ENCODE measurements around the gene KBTBD7. TPM values are rescaled to one million over a fixed set of nuclear protein-coding genes. Genes with fewer than 3 reads are reported as not detected.

The KBTBD7 gene
- total RNA-seq, 1 experiment from 2014 or later = 10.5 TPM

DNA sequence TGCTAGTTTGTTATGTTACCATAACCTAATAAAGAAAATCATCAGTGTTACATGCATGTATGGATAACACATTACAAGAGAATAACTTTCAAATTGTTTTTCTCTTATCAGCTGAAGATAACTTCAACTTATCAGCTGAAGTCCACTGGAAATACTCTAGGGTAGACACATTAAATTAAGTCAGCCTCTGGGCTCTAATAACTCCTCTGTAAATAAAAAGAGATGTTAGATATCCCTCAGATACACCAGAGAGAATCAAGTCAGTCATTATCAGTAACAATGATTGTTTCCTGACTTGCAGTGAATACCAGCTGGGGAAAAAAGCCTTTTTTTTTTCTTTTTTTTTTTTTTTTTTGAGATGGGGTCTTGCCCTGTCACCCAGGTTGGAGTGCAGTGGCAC is 1.6 kb upstream of the KBTBD7 start:
- ChIA-PET CTCF (no interaction called here), POLR2A (no interaction called here)
- H3K27me3 ChIP-seq (replicated peaks; ENCODE audit: control insufficient read depth, insufficient read depth, low read length) = no peaks in the 10 kb centered on the region
- H3K4me1 ChIP-seq = no peaks in the 10 kb centered on the region
- no peak for TF ChIP-seq CTCF (IDR thresholded peaks at IDR 0.05; ENCODE audit: insufficient read depth in 1 of 2, low read depth in 1 of 2, low read length in 1 of 2, severe bottlenecking in 1 of 2, unreplicated experiment in 1 of 2)
- Mint-ChIP-seq H3K9me3 (ENCODE audit: unreplicated experiment) (peaks cover 8% of the 10 kb centered on the region), H3K4me1 (ENCODE audit: low read depth, unreplicated experiment) (peaks cover 7% of the 10 kb centered on the region), H3K27me3 (ENCODE audit: insufficient read depth, unreplicated experiment) (no peaks in the 10 kb centered on the region), H3K36me3 (ENCODE audit: insufficient read depth, unreplicated experiment) (peaks cover 9% of the 10 kb centered on the region), H3K4me3 (ENCODE audit: unreplicated experiment) (no peak overlapping the region), H3K27ac (ENCODE audit: unreplicated experiment) (no peak overlapping the region)
- intact Hi-C loops (cut with micrococcal nuclease; ENCODE audit: unreplicated experiment) = loop anchor here (1.0 kb wide), 1 partner anchor 121 kb away; no protein-coding TSS in a partner anchor
- no peak overlapping the region for H3K4me3 ChIP-seq (ENCODE audit: low read depth, low read length)
- no peak for DNase-seq
- no TSS peak for BruUV-seq (replicated peaks)
- H3K9me3 ChIP-seq = 0 out of 2 replicates have a peak, but pooled peaks cover 2% of the 10 kb centered on the region
- no peaks in the 10 kb centered on the region; the same call in 1 of the 2 replicates for H3K36me3 ChIP-seq (ENCODE audit: control insufficient read depth, insufficient read depth, low read length)

DNA sequence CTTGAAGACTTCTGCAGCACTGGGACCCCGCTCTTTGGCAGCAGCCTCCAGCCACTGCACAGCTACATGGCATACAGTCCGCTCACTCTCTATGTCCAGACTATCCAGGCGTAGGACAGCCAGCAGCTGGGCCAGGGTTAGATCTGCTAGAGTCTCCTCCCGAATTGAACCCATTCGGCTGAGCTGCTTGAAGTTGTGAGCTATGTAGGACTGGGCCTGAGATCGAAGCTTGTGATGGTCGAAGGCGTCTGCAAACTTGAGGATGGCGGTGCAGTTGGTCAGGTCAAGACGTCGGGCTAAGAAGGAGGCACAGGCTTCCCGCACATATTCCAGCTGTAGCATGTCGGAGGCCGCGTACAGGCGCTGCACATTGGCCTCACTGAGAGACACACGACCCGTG is 900 bp downstream of the KBTBD7 start:
- peaks cover 9% of the 10 kb centered on the region for H3K36me3 Mint-ChIP-seq (ENCODE audit: insufficient read depth, unreplicated experiment)
- intact Hi-C loops (cut with micrococcal nuclease; ENCODE audit: unreplicated experiment) = no loop called here
- Histone ChIP-seq H3K4me1 (peaks cover 13% of the 10 kb centered on the region), H3K4me3 (ENCODE audit: low read depth, low read length) (peak overlapping the region; percentile 58), H3K9me3 (0 out of 2 replicates have a peak, but pooled peaks cover 2% of the 10 kb centered on the region), H3K36me3 (ENCODE audit: control insufficient read depth, insufficient read depth, low read length) (no peaks in the 10 kb centered on the region; the same call in 1 of the 2 replicates), H3K27me3 (replicated peaks; ENCODE audit: control insufficient read depth, insufficient read depth, low read length) (no peaks in the 10 kb centered on the region)
- CTCF ChIA-PET = no interaction called here
- H3K27ac Mint-ChIP-seq (ENCODE audit: unreplicated experiment) = peak overlapping the region; percentile 91
- H3K4me3 Mint-ChIP-seq (ENCODE audit: unreplicated experiment) = peak overlapping the region; percentile 82
- H3K4me1 Mint-ChIP-seq (ENCODE audit: low read depth, unreplicated experiment) = peaks cover 16% of the 10 kb centered on the region
- no TSS peak for BruUV-seq (replicated peaks)
- H3K27me3 Mint-ChIP-seq (ENCODE audit: insufficient read depth, unreplicated experiment) = no peaks in the 10 kb centered on the region
- TF ChIP-seq CTCF (IDR thresholded peaks at IDR 0.05; ENCODE audit: insufficient read depth in 1 of 2, low read depth in 1 of 2, low read length in 1 of 2, severe bottlenecking in 1 of 2, unreplicated experiment in 1 of 2) = no peak
- POLR2A ChIA-PET = no interaction called here
- DNase-seq = no peak
- H3K9me3 Mint-ChIP-seq (ENCODE audit: unreplicated experiment) = peaks cover 8% of the 10 kb centered on the region

DNA sequence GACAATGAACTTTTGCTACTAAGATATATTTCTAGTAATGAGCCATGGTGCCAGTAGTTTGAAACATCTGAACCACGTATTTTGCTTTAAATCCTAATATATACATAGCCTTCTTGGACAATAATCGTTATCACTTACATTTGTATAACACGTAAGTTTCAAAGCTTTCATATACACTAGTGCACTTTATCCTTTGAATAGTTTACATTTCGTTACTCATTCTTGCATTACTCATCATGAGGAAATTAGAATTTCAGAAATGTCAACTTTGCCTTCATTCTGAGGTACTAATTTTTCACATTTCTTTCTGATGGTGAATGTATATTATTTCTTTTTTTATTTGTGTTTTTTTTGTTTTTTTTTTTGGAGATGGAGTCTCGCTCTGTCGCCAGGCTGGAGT is 5.8 kb downstream of the KBTBD7 start:
- no peak for DNase-seq
- no peak for TF ChIP-seq CTCF (IDR thresholded peaks at IDR 0.05; ENCODE audit: insufficient read depth in 1 of 2, low read depth in 1 of 2, low read length in 1 of 2, severe bottlenecking in 1 of 2, unreplicated experiment in 1 of 2)
- Histone ChIP-seq H3K27me3 (replicated peaks; ENCODE audit: control insufficient read depth, insufficient read depth, low read length) (no peaks in the 10 kb centered on the region), H3K9me3 (0 out of 2 replicates have a peak, but pooled peaks cover 2% of the 10 kb centered on the region), H3K4me3 (ENCODE audit: low read depth, low read length) (no peak overlapping the region), H3K36me3 (ENCODE audit: control insufficient read depth, insufficient read depth, low read length) (no peaks in the 10 kb centered on the region; the same call in 1 of the 2 replicates), H3K4me1 (peaks cover 13% of the 10 kb centered on the region)
- H3K4me3 Mint-ChIP-seq (ENCODE audit: unreplicated experiment) = no peak overlapping the region
- ChIA-PET CTCF (no interaction called here), POLR2A (no interaction called here)
- intact Hi-C loops (cut with micrococcal nuclease; ENCODE audit: unreplicated experiment) = no loop called here
- peaks cover 16% of the 10 kb centered on the region for H3K4me1 Mint-ChIP-seq (ENCODE audit: low read depth, unreplicated experiment)
- H3K27me3 Mint-ChIP-seq (ENCODE audit: insufficient read depth, unreplicated experiment) = no peaks in the 10 kb centered on the region
- no peaks in the 10 kb centered on the region for H3K36me3 Mint-ChIP-seq (ENCODE audit: insufficient read depth, unreplicated experiment)
- no peak overlapping the region for H3K27ac Mint-ChIP-seq (ENCODE audit: unreplicated experiment)
- H3K9me3 Mint-ChIP-seq (ENCODE audit: unreplicated experiment) = peaks cover 8% of the 10 kb centered on the region
- BruUV-seq (replicated peaks) = no TSS peak
